COR-L47 (cell line): ENCODE measurements around the gene DOCK2.

Experiments
- DNase-seq: peaks from one replicate; lab custom pipeline; 2025; lab: John Stamatoyannopoulos, UW

The DOCK2 gene

GRCh38 chr5:169691471-169691870 is 54.4 kb downstream of the DOCK2 start:
- DNase-seq, result no peak

- DNase-seq, result no peak
These were observed 57.1 kb downstream of the DOCK2 start for GRCh38 chr5:169694091-169694625.

GRCh38 chr5:169695025-169695625 is 58.0 kb downstream of the DOCK2 start:
- DNase-seq, result no peak

- DNase-seq, result no peak
These were observed 58.9 kb downstream of the DOCK2 start for GRCh38 chr5:169695919-169696490.

GRCh38 chr5:169696621-169697510 is 59.8 kb downstream of the DOCK2 start:
- no peak for DNase-seq

- no peak for DNase-seq
These were observed 60.4 kb downstream of the DOCK2 start for GRCh38 chr5:169697511-169697890.

GRCh38 chr5:169697976-169698375 is 60.9 kb downstream of the DOCK2 start:
- DNase-seq, result no peak

GRCh38 chr5:169700611-169701010 is 63.5 kb downstream of the DOCK2 start:
- no peak for DNase-seq

GRCh38 chr5:169701910-169702451 is 64.9 kb downstream of the DOCK2 start:
- peak; percentile 37 for DNase-seq

GRCh38 chr5:169702693-169703481 is 65.8 kb downstream of the DOCK2 start:
- DNase-seq, result no peak

GRCh38 chr5:169703813-169704212 is 66.7 kb downstream of the DOCK2 start:
- no peak for DNase-seq

GRCh38 chr5:169705322-169705721 is 68.2 kb downstream of the DOCK2 start:
- no peak for DNase-seq

- no peak for DNase-seq
These were observed 69.0 kb downstream of the DOCK2 start for GRCh38 chr5:169706071-169706470.

GRCh38 chr5:169706758-169707450 is 69.8 kb downstream of the DOCK2 start:
- DNase-seq, result no peak

- no peak for DNase-seq
These were observed 70.6 kb downstream of the DOCK2 start for GRCh38 chr5:169707686-169708085.

GRCh38 chr5:169710675-169711074 is 73.6 kb downstream of the DOCK2 start:
- no peak for DNase-seq

GRCh38 chr5:169711551-169712225 is 74.6 kb downstream of the DOCK2 start:
- no peak for DNase-seq

- no peak for DNase-seq
These were observed 75.4 kb downstream of the DOCK2 start for GRCh38 chr5:169712428-169712827.

- DNase-seq, result no peak
These were observed 79.2 kb downstream of the DOCK2 start for GRCh38 chr5:169716287-169716686.

GRCh38 chr5:169717288-169717687 is 80.2 kb downstream of the DOCK2 start:
- no peak for DNase-seq
